RWPE2 (cell line): ENCODE measurements around the gene RNF208.

ENCODE experiments used
- ATAC-seq: fragments of 200-7000 bp; cut with Tn5 transposase; 3 replicates; pipeline ENCODE4 v1.9.1; 2021; ENCODE audit warnings: low read depth
- DNase-seq: peaks from one replicate; pipeline ENCODE4 v3.0.0-alpha.2; 2020; ENCODE audit warnings: low spot score
- H3K27ac ChIP-seq: fragments of 450-650 bp; 2 replicates; pipeline ENCODE4 v1.5.1; 2017; ENCODE audit warnings: mild to moderate bottlenecking; ENCODE audit not compliant: poor library complexity, severe bottlenecking
- H3K27me3 ChIP-seq: fragments of 250-450 bp; sonication (Bioruptor Pico); 2 replicates; pipeline ENCODE4 v1.5.1; 2021; ENCODE audit warnings: mild to moderate bottlenecking, moderate library complexity; ENCODE audit not compliant: insufficient read depth, poor library complexity, severe bottlenecking
- H3K36me3 ChIP-seq: fragments of 250-450 bp; sonication (Bioruptor Pico); 2 replicates; pipeline ENCODE4 v1.5.1; 2020; ENCODE audit warnings: low read depth, mild to moderate bottlenecking, moderate library complexity
- H3K4me1 ChIP-seq: fragments of 250-450 bp; sonication (Bioruptor Pico); 2 replicates; pipeline ENCODE4 v1.5.1; 2021; ENCODE audit warnings: mild to moderate bottlenecking, moderate library complexity; ENCODE audit not compliant: insufficient read depth, poor library complexity, severe bottlenecking
- H3K4me3 ChIP-seq: fragments of 250-450 bp; sonication (Bioruptor Pico); 2 replicates; pipeline ENCODE4 v1.5.1; 2021; ENCODE audit warnings: mild to moderate bottlenecking, moderate library complexity; ENCODE audit not compliant: severe bottlenecking
- H3K9me3 ChIP-seq: fragments of 250-450 bp; sonication (Bioruptor Pico); 2 replicates; pipeline ENCODE4 v1.5.1; 2021; ENCODE audit warnings: mild to moderate bottlenecking, moderate library complexity; ENCODE audit not compliant: severe bottlenecking
- CTCF ChIP-seq: fragments of 450-650 bp; IDR thresholded peaks from one replicate; pipeline ENCODE4 v1.5.1; 2017; ENCODE audit warnings: mild to moderate bottlenecking, moderate library complexity; ENCODE audit not compliant: poor library complexity, severe bottlenecking

Gene RNF208

GRCh38 chr9:137202966-137203365 lies 19.1 kb downstream of the RNF208 start:
- H3K27me3 ChIP-seq: no peaks in the 10 kb centered on the region
- H3K27ac ChIP-seq: no peak overlapping the region
- no peak for TF ChIP-seq CTCF
- DNase-seq (no peak), ATAC-seq (no peak)
- peaks cover 17% of the 10 kb centered on the region for H3K4me1 ChIP-seq
- H3K4me3 ChIP-seq: no peak overlapping the region
- no peaks in the 10 kb centered on the region for H3K9me3 ChIP-seq
- peaks cover 8% of the 10 kb centered on the region; the same call in 1 of the 2 replicates for H3K36me3 ChIP-seq

GRCh38 chr9:137201205-137201868 lies 20.7 kb downstream of the RNF208 start:
- peak overlapping the region; percentile 32 for H3K27ac ChIP-seq
- H3K27me3 ChIP-seq: no peaks in the 10 kb centered on the region
- H3K4me3 ChIP-seq: peak overlapping the region; percentile 88
- DNase-seq (no peak), ATAC-seq (no peak)
- peaks cover 8% of the 10 kb centered on the region; the same call in 1 of the 2 replicates for H3K36me3 ChIP-seq
- no peak for TF ChIP-seq CTCF
- no peaks in the 10 kb centered on the region for H3K9me3 ChIP-seq
- peaks cover 15% of the 10 kb centered on the region for H3K4me1 ChIP-seq

- ATAC-seq: peak; percentile 93
- peak; percentile 100 for DNase-seq
- Histone ChIP-seq H3K36me3 (peaks cover 8% of the 10 kb centered on the region; the same call in 1 of the 2 replicates), H3K27me3 (no peaks in the 10 kb centered on the region), H3K27ac (peak within 1 kb of the TSS; percentile 32), H3K9me3 (no peaks in the 10 kb centered on the region), H3K4me3 (peak within 1 kb of the TSS; percentile 88), H3K4me1 (peaks cover 13% of the 10 kb centered on the region)
- no peak for TF ChIP-seq CTCF
These were observed 21.5 kb downstream of the RNF208 start, which contains the start of gene TPRN for GRCh38 chr9:137200311-137201204. Gene TPRN, minus strand, starts transcription at chr9:137200741. Its CDS starts 30 bp downstream, at chr9:137200711.

GRCh38 chr9:137199411-137200121 lies 22.5 kb downstream of the RNF208 start:
- peaks cover 8% of the 10 kb centered on the region; the same call in 1 of the 2 replicates for H3K36me3 ChIP-seq
- no peak for DNase-seq
- H3K4me1 ChIP-seq: peaks cover 22% of the 10 kb centered on the region

More at GRCh38 chr9:137199411-137200121, 22.5 kb downstream of the RNF208 start:
- Histone ChIP-seq H3K27me3 (no peaks in the 10 kb centered on the region), H3K4me3 (peak overlapping the region; percentile 88), H3K27ac (no peak overlapping the region), H3K9me3 (no peaks in the 10 kb centered on the region)
- ATAC-seq: no peak
- TF ChIP-seq CTCF: no peak
